IMR-90 (cell line): Measurements from ENCODE around the gene NCCRP1. TPM values are rescaled to one million over a fixed set of nuclear protein-coding genes. Genes with fewer than 3 reads are reported as not detected.

Source experiments
- ATAC-seq: fragments of 200-7000 bp; cut with Tn5 transposase; 2 replicates; pipeline ENCODE4 v1.9.1; 2020; ENCODE audit warnings: low read depth, mild to moderate bottlenecking, moderate library complexity
- BruUV-seq: library from RNA; stranded (reverse); fragments of 400-500 nt; replicated peaks from 2 replicates; lab custom pipeline; 2021; lab: Mats Ljungman, UMichigan
- CTCF ChIA-PET: fragments of 300-600 bp; formaldehyde crosslinking; extraction: SDS; loops from one replicate; lab custom pipeline; 2021; ENCODE audit warnings: antibody characterized with exemption; lab: Yijun Ruan, JAX
- POLR2A ChIA-PET: fragments of 300-600 bp; sonication (Branson Sonifier 250); formaldehyde crosslinking; loops from one replicate; lab custom pipeline; 2022; ENCODE audit warnings: antibody characterized with exemption; ENCODE audit not compliant: unreplicated experiment; lab: Charles Lee
- DNase-seq: peaks from one replicate; pipeline ENCODE4 v3.0.0; 2013
- H2AFZ ChIP-seq: replicated peaks from 2 replicates; pipeline ENCODE3; 2013; ENCODE audit warnings: low read length, mild to moderate bottlenecking; ENCODE audit not compliant: poor library complexity
- H2AK5ac ChIP-seq: 2 replicates; pipeline ENCODE4 v1.6.1; 2013; ENCODE audit warnings: low read depth, low read length, inconsistent platforms
- H2AK9ac ChIP-seq: replicated peaks from 2 replicates; pipeline ENCODE3; 2013; ENCODE audit warnings: mild to moderate bottlenecking, low read depth, low read length, moderate library complexity; ENCODE audit not compliant: poor library complexity
- H2BK120ac ChIP-seq: 2 replicates; pipeline ENCODE4 v1.6.1; 2013; ENCODE audit warnings: low read depth, low read length, inconsistent platforms
- H2BK15ac ChIP-seq: 3 replicates; pipeline ENCODE4 v1.6.1; 2013; ENCODE audit warnings: low read depth, low read length, inconsistent platforms
- H2BK20ac ChIP-seq: 2 replicates; pipeline ENCODE4 v1.6.1; 2013; ENCODE audit warnings: low read depth, mild to moderate bottlenecking, inconsistent platforms, low read length, moderate library complexity
- H2BK5ac ChIP-seq: 2 replicates; pipeline ENCODE4 v1.6.1; 2013; ENCODE audit warnings: mild to moderate bottlenecking, low read depth, low read length, inconsistent platforms; ENCODE audit not compliant: poor library complexity, severe bottlenecking
- H3K14ac ChIP-seq: replicated peaks from 2 replicates; pipeline ENCODE4 v1.6.1; 2013; ENCODE audit warnings: low read depth, low read length, inconsistent platforms
- H3K18ac ChIP-seq: 2 replicates; pipeline ENCODE4 v1.6.1; 2013; ENCODE audit warnings: low read depth, low read length, control low read depth
- H3K23ac ChIP-seq: 2 replicates; pipeline ENCODE4 v1.6.1; 2013; ENCODE audit warnings: low read depth, low read length, inconsistent platforms
- H3K27ac ChIP-seq: 2 replicates; pipeline ENCODE4 v1.5.1; 2013; ENCODE audit warnings: mild to moderate bottlenecking, control low read depth, low read length; ENCODE audit not compliant: insufficient read depth
- H3K27me3 ChIP-seq: 2 replicates; pipeline ENCODE4 v1.6.1; 2013; ENCODE audit warnings: low read length; ENCODE audit not compliant: control insufficient read depth, insufficient read depth
- H3K36me3 ChIP-seq: 2 replicates; pipeline ENCODE4 v1.6.1; 2013; ENCODE audit warnings: low read length, mixed read lengths; ENCODE audit not compliant: control insufficient read depth, insufficient read depth
- H3K4ac ChIP-seq: 2 replicates; pipeline ENCODE4 v1.6.1; 2013; ENCODE audit warnings: low read depth, low read length, inconsistent platforms
- H3K4me1 ChIP-seq: 2 replicates; pipeline ENCODE4 v1.6.1; 2013; ENCODE audit warnings: low read length, mixed read lengths; ENCODE audit not compliant: control insufficient read depth, insufficient read depth
- H3K4me2 ChIP-seq: 2 replicates; pipeline ENCODE4 v1.6.1; 2013; ENCODE audit warnings: low read depth, mild to moderate bottlenecking, control low read depth, low read length, moderate library complexity
- H3K4me3 ChIP-seq: 2 replicates; pipeline ENCODE4 v1.5.1; 2013; ENCODE audit warnings: low read depth, mild to moderate bottlenecking, control low read depth, low read length, moderate library complexity; ENCODE audit not compliant: insufficient read depth
- H3K56ac ChIP-seq: 2 replicates; pipeline ENCODE4 v1.6.1; 2013; ENCODE audit warnings: low read length, inconsistent platforms; ENCODE audit not compliant: insufficient read depth; ENCODE audit errors: extremely low read depth
- H3K79me1 ChIP-seq, 2 experiments: 2 replicates each; pipeline ENCODE4 v1.6.1; 2013; ENCODE audit warnings: low read length in 2 of 2, inconsistent platforms in 1 of 2, low read depth in 1 of 2
- H3K9ac ChIP-seq: 2 replicates; pipeline ENCODE4 v1.6.1; 2013; ENCODE audit warnings: low read depth, low read length, control low read depth
- H3K9me1 ChIP-seq: 2 replicates; pipeline ENCODE4 v1.6.1; 2013; ENCODE audit warnings: low read length, inconsistent platforms; ENCODE audit not compliant: insufficient read depth
- H3K9me3 ChIP-seq: 2 replicates; pipeline ENCODE4 v1.6.1; 2013; ENCODE audit warnings: low read length; ENCODE audit not compliant: control insufficient read depth, insufficient read depth
- H4K20me1 ChIP-seq: 2 replicates; pipeline ENCODE4 v1.6.1; 2013; ENCODE audit warnings: low read length, inconsistent platforms; ENCODE audit not compliant: insufficient read depth
- H4K5ac ChIP-seq: 2 replicates; pipeline ENCODE4 v1.6.1; 2013; ENCODE audit warnings: mild to moderate bottlenecking, low read depth, low read length, control low read depth
- H4K8ac ChIP-seq, 2 experiments: 2 replicates each; pipeline ENCODE4 v1.6.1; 2013; ENCODE audit warnings: low read depth in 2 of 2, low read length in 2 of 2, control low read depth in 1 of 2, inconsistent platforms in 1 of 2
- H4K91ac ChIP-seq: 2 replicates; pipeline ENCODE4 v1.6.1; 2013; ENCODE audit warnings: low read depth, low read length, inconsistent platforms; ENCODE audit not compliant: insufficient read depth
- BHLHE40 ChIP-seq: fragments of 150-350 bp; IDR thresholded peaks from 2 replicates; pipeline ENCODE4 v1.6.1; 2016; ENCODE audit warnings: mild to moderate bottlenecking, low read depth, low read length
- CEBPB ChIP-seq: IDR thresholded peaks from 2 replicates; pipeline ENCODE4 v1.6.1; 2012; ENCODE audit warnings: low read depth, low read length, improper control_type of control experiment
- CHD1 ChIP-seq: IDR thresholded peaks from 2 replicates; pipeline ENCODE4 v1.6.1; 2012; ENCODE audit warnings: low read depth, low read length, improper control_type of control experiment
- CTCF ChIP-seq: conservative IDR thresholded peaks from 2 replicates; pipeline ENCODE4 v1.5.1; 2012; ENCODE audit warnings: mild to moderate bottlenecking, low read depth, low read length, improper control_type of control experiment
- ELK1 ChIP-seq: fragments of 150-350 bp; IDR thresholded peaks from 2 replicates; pipeline ENCODE4 v1.6.1; 2016; ENCODE audit warnings: low read depth, mild to moderate bottlenecking, low read length, moderate library complexity, borderline replicate concordance
- FOS ChIP-seq: fragments of 150-350 bp; IDR thresholded peaks from 2 replicates; pipeline ENCODE4 v1.6.1; 2016; ENCODE audit warnings: low read depth, low read length
- NFE2L2 ChIP-seq: fragments of 150-350 bp; IDR thresholded peaks from 2 replicates; pipeline ENCODE4 v1.6.1; 2016; ENCODE audit warnings: low read depth, mild to moderate bottlenecking, low read length
- POLR2A ChIP-seq: IDR thresholded peaks from 2 replicates; pipeline ENCODE4 v1.6.1; 2012; ENCODE audit warnings: mild to moderate bottlenecking, low read depth, low read length
- RAD21 ChIP-seq: IDR thresholded peaks from 2 replicates; pipeline ENCODE4 v1.6.1; 2012; ENCODE audit warnings: low read length, improper control_type of control experiment
- RCOR1 ChIP-seq: IDR thresholded peaks from 2 replicates; pipeline ENCODE4 v1.6.1; 2012; ENCODE audit warnings: mild to moderate bottlenecking, low read length, improper control_type of control experiment; ENCODE audit not compliant: insufficient replicate concordance
- SMC3 ChIP-seq: fragments of 150-350 bp; IDR thresholded peaks from 2 replicates; pipeline ENCODE4 v1.6.1; 2016; ENCODE audit warnings: low read depth, mild to moderate bottlenecking, antibody characterized with exemption, low read length, moderate library complexity
- USF2 ChIP-seq: fragments of 150-350 bp; IDR thresholded peaks from 2 replicates; pipeline ENCODE4 v1.6.1; 2017; ENCODE audit warnings: mild to moderate bottlenecking, antibody characterized with exemption, low read length, low read depth
- WGBS, 2 experiments: methylation state at CpG; one replicate each; pipeline versions ENCODE4 v1.1.5 to v1.1.7; 2013; ENCODE audit warnings: missing lambda C conversion rate in 2 of 2; ENCODE audit not compliant: insufficient read length in 1 of 2; ENCODE audit errors: extremely low coverage in 2 of 2; 5-methylcytosine and 5-hydroxymethylcytosine counted together
- dilution Hi-C: fragments of 300-500 bp; cut with HindIII; formaldehyde crosslinking; loops from one replicate; pipeline ENCODE4 v1.14.3; 2018; ENCODE audit warnings: low sequenced_read_pairs; ENCODE audit not compliant: unreplicated experiment
- in situ Hi-C: fragments of 300-500 bp; cut with MboI; formaldehyde crosslinking; loops from 3 replicates; pipeline ENCODE4 v1.14.3; 2019; ENCODE audit warnings: low sequenced_read_pairs, inconsistent platforms, mixed read lengths
- intact Hi-C: fragments of 100-400 bp; cut with micrococcal nuclease; formaldehyde crosslinking; loops from 2 replicates; pipeline ENCODE4 v1.10.0; 2022
- polyA plus RNA-seq, 3 experiments: library from polyadenylated mRNA; depleted of rRNA; stranded (reverse); fragments of >200 nt; gene quantifications; 2 replicates each; pipeline ENCODE4 v1.2.3, GENCODE V29; 2012; ENCODE audit warnings: low replicate concordance in 1 of 3
- total RNA-seq: library from RNA; depleted of rRNA; stranded (reverse); fragments of >200 nt; gene quantifications from 2 replicates; pipeline ENCODE4 v1.2.3, GENCODE V29; 2012

The NCCRP1 gene
- total and polyA plus RNA-seq, 2 of the 4 experiments (the other 2 are of a cell fraction), result not detected

- TF ChIP-seq SMC3, result no peak
- no peak for TF ChIP-seq FOS
These were observed 51.2 kb downstream of the NCCRP1 start (continued) for GRCh38 chr19:39247701-39248664.

GRCh38 chr19:39248806-39249205, 52.0 kb downstream of the NCCRP1 start, which contains the start of gene IFNL4:
IFNL4 (minus strand) TSS chr19:39248856.
- intact Hi-C loops (no loop called here), in situ Hi-C loops (no loop called here), dilution Hi-C loops (no loop called here)
- ATAC-seq (no peak), DNase-seq (no peak)
- H3K4me1 ChIP-seq, result no peaks in the 10 kb centered on the region
- H3K18ac ChIP-seq, result no peak within 1 kb of the TSS
- no peaks in the 10 kb centered on the region for H4K20me1 ChIP-seq
- no peak within 1 kb of the TSS for H2BK120ac ChIP-seq
- no peaks in the 10 kb centered on the region for H3K79me1 ChIP-seq
- no peak within 1 kb of the TSS for H2BK15ac ChIP-seq
- H4K8ac ChIP-seq, result no peak within 1 kb of the TSS
- H4K5ac ChIP-seq, result no peak within 1 kb of the TSS
- H2AFZ ChIP-seq, result peak within 1 kb of the TSS; percentile 32
- ChIA-PET POLR2A (no interaction called here), CTCF (interaction anchor here (0.6 kb wide), 1 partner anchor 37 kb away, joined by 5 read pairs; no protein-coding TSS in a partner anchor)
- no peak within 1 kb of the TSS for H3K4me2 ChIP-seq
- H3K9me3 ChIP-seq, result peaks cover 2% of the 10 kb centered on the region; the same call in 1 of the 2 replicates
- H3K27me3 ChIP-seq, result peaks cover 52% of the 10 kb centered on the region
- H3K4ac ChIP-seq, result no peak within 1 kb of the TSS
- no peak within 1 kb of the TSS for H2AK9ac ChIP-seq
- H4K91ac ChIP-seq, result no peak within 1 kb of the TSS
- WGBS, 2 experiments, result 64% methylated on average over 11 of the region's 13 CpGs; no CpG with 5 or more reads in 1 of the 2 experiments
- H3K4me3 ChIP-seq, result no peak within 1 kb of the TSS
- no peak within 1 kb of the TSS for H3K23ac ChIP-seq
- no peaks in the 10 kb centered on the region for H3K9me1 ChIP-seq
- no TSS peak for BruUV-seq
- no peak within 1 kb of the TSS for H2BK5ac ChIP-seq
- H3K36me3 ChIP-seq, result no peaks in the 10 kb centered on the region
- no peak within 1 kb of the TSS for H2BK20ac ChIP-seq
- H3K56ac ChIP-seq, result no peak within 1 kb of the TSS
- H3K9ac ChIP-seq, result no peak within 1 kb of the TSS
- no peak within 1 kb of the TSS for H3K27ac ChIP-seq
- no peak within 1 kb of the TSS for H3K14ac ChIP-seq
- H2AK5ac ChIP-seq, result no peak within 1 kb of the TSS
- no peak for TF ChIP-seq CEBPB
- TF ChIP-seq SMC3, result no peak
- no peak for TF ChIP-seq FOS
- no peak for TF ChIP-seq RAD21
- TF ChIP-seq BHLHE40, result no peak
- TF ChIP-seq RCOR1, result no peak
- no peak for TF ChIP-seq CTCF
- TF ChIP-seq CHD1, result no peak
- TF ChIP-seq POLR2A, result no peak
- no peak for TF ChIP-seq ELK1
- TF ChIP-seq NFE2L2, result no peak
- TF ChIP-seq USF2, result no peak
